Mesendoderm (in vitro differentiated cells): Measurements from ENCODE around the gene TLCD3B.

ENCODE experiments used
- DNase-seq: peaks from one replicate; pipeline ENCODE4 v3.0.0; 2013
- H2AK5ac ChIP-seq: 2 replicates; pipeline ENCODE4 v1.6.1; 2013; ENCODE audit warnings: low read length, inconsistent platforms
- H2BK120ac ChIP-seq: 2 replicates; pipeline ENCODE4 v1.6.1; 2013; ENCODE audit warnings: low read depth, mild to moderate bottlenecking, low read length, moderate library complexity, mixed read lengths
- H2BK15ac ChIP-seq: replicated peaks from 2 replicates; pipeline ENCODE4 v1.6.1; 2013; ENCODE audit warnings: low read depth, mild to moderate bottlenecking, moderate library complexity
- H2BK5ac ChIP-seq: 2 replicates; pipeline ENCODE4 v1.6.1; 2013; ENCODE audit warnings: low read length, inconsistent platforms
- H3K18ac ChIP-seq: 2 replicates; pipeline ENCODE4 v1.6.1; 2013; ENCODE audit warnings: mild to moderate bottlenecking, low read length, mixed read lengths
- H3K23ac ChIP-seq: one replicate; pipeline ENCODE4 v1.6.1; 2013; ENCODE audit warnings: low read length
- H3K27ac ChIP-seq: 2 replicates; pipeline ENCODE4 v1.5.1; 2013; ENCODE audit warnings: low read depth, mild to moderate bottlenecking, inconsistent platforms, low read length, moderate library complexity
- H3K27me3 ChIP-seq: 2 replicates; pipeline ENCODE4 v1.6.1; 2013; ENCODE audit warnings: low read length, control low read depth, mild to moderate bottlenecking, inconsistent platforms; ENCODE audit not compliant: insufficient read depth, poor library complexity
- H3K36me3 ChIP-seq: 2 replicates; pipeline ENCODE4 v1.6.1; 2013; ENCODE audit warnings: low read length, inconsistent platforms; ENCODE audit not compliant: control insufficient read depth, insufficient read depth
- H3K4ac ChIP-seq: one replicate; pipeline ENCODE4 v1.6.1; 2013; ENCODE audit warnings: low read depth, mild to moderate bottlenecking, low read length, moderate library complexity
- H3K4me1 ChIP-seq: 2 replicates; pipeline ENCODE4 v1.6.1; 2013; ENCODE audit warnings: low read depth, low read length, inconsistent platforms; ENCODE audit not compliant: control insufficient read depth
- H3K4me2 ChIP-seq: 2 replicates; pipeline ENCODE4 v1.6.1; 2013; ENCODE audit warnings: low read length
- H3K4me3 ChIP-seq: 2 replicates; pipeline ENCODE4 v1.5.1; 2013; ENCODE audit warnings: mild to moderate bottlenecking, low read length
- H3K56ac ChIP-seq: one replicate; pipeline ENCODE4 v1.6.1; 2013; ENCODE audit warnings: low read length
- H3K79me1 ChIP-seq: 2 replicates; pipeline ENCODE4 v1.6.1; 2013; ENCODE audit warnings: low read length, inconsistent platforms
- H3K79me2 ChIP-seq: 2 replicates; pipeline ENCODE4 v1.6.1; 2013; ENCODE audit warnings: mild to moderate bottlenecking, low read length; ENCODE audit not compliant: control insufficient read depth, insufficient read depth
- H3K9ac ChIP-seq: 2 replicates; pipeline ENCODE4 v1.6.1; 2013; ENCODE audit warnings: low read length, inconsistent platforms
- H4K5ac ChIP-seq: one replicate; pipeline ENCODE4 v1.6.1; 2013; ENCODE audit warnings: low read length
- H4K8ac ChIP-seq: one replicate; pipeline ENCODE4 v1.6.1; 2013; ENCODE audit warnings: low read depth, mild to moderate bottlenecking, control low read depth, low read length, moderate library complexity
- WGBS: extraction: QIAGEN DNeasy Blood & Tissue Kit; methylation state at CpG from one replicate; pipeline ENCODE4 v1.1.7; 2013; ENCODE audit warnings: low lambda C conversion rate, missing lambda C conversion rate; ENCODE audit not compliant: insufficient coverage; ENCODE audit errors: extremely low coverage; 5-methylcytosine and 5-hydroxymethylcytosine counted together

Gene TLCD3B

DNA sequence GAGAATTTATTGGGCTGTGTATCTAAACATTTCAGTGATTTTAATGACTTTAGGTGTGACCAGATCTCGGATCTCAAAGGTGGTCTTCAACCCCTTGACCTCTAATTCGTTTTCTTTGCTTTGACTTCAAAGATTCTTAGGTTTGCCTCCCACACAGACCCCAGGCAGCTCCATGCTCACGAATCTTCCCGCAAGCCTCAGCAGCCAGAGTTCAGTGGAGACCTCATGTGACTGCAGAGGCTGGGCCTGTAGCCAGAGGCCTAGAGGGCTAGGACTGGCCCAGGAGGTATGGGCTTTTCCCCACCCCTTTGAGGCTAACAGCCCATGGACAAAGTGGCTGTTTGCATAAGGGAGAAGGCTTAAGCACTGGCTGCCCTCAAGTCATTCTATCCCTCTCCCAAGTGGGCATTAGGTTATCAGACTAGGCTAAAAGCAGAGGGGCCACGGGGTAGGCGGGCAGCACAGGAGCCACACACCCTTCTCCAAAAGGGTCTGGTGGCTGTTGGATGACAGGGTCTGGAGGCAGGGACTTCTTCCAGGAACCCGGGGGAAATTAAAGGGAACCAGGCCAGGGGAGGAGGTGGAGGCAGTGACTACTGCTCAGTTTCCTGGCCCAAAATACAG is 38.6 kb downstream of the TLCD3B start:
- Histone ChIP-seq H3K23ac (no peak overlapping the region), H3K56ac (no peak overlapping the region), H4K8ac (no peak overlapping the region), H3K4me2 (no peak overlapping the region), H3K36me3 (peaks cover 7% of the 10 kb centered on the region), H3K79me2 (peaks cover 3% of the 10 kb centered on the region), H4K5ac (no peak overlapping the region), H3K4me3 (no peak overlapping the region), H3K79me1 (peaks cover 4% of the 10 kb centered on the region), H3K4me1 (peaks cover 2% of the 10 kb centered on the region), H2BK15ac (no peak overlapping the region), H3K27me3 (no peaks in the 10 kb centered on the region), H2BK120ac (no peak overlapping the region), H3K18ac (no peak overlapping the region), H3K4ac (no peak overlapping the region), H2BK5ac (no peak overlapping the region), H3K9ac (no peak overlapping the region), H3K27ac (no peak overlapping the region), H2AK5ac (no peak overlapping the region)
- WGBS: no CpG with 5 or more reads among the region's 7 CpGs
- no peak for DNase-seq

DNA sequence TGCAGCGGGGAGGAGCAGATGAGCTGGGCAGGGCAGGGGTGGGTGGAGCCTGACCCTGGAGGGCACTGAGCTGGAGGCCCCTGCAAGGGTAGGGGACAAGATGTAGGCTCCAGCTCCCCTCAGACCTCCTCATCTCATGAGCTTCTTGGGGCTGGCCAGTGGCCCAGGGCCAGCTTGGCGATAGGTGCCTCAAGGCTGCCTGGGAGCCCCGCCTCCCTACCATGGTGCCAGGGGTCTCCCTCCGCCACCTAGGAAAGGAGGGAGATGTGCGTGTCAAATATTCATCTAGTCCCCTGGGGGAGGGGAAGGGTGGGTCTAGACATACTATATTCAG is 39.5 kb downstream of the TLCD3B start:
- Histone ChIP-seq H2BK120ac (no peak overlapping the region), H3K79me1 (no peaks in the 10 kb centered on the region), H3K27ac (no peak overlapping the region), H3K4ac (no peak overlapping the region), H2BK5ac (no peak overlapping the region), H3K36me3 (peaks cover 7% of the 10 kb centered on the region), H3K4me1 (peaks cover 2% of the 10 kb centered on the region), H3K23ac (no peak overlapping the region), H3K27me3 (no peaks in the 10 kb centered on the region), H2BK15ac (no peak overlapping the region), H3K9ac (no peak overlapping the region), H4K5ac (no peak overlapping the region), H3K4me2 (no peak overlapping the region), H3K56ac (no peak overlapping the region), H3K79me2 (no peaks in the 10 kb centered on the region), H3K4me3 (no peak overlapping the region), H3K18ac (no peak overlapping the region), H4K8ac (no peak overlapping the region), H2AK5ac (no peak overlapping the region)
- no peak for DNase-seq
- WGBS: no CpG with 5 or more reads among the region's 5 CpGs

GRCh38 chr16:29990883-29991570 is 40.0 kb downstream of the TLCD3B start:
- peaks cover 9% of the 10 kb centered on the region for H3K36me3 ChIP-seq
- H3K79me2 ChIP-seq: no peaks in the 10 kb centered on the region
- no peak overlapping the region for H3K23ac ChIP-seq
- no peak overlapping the region for H2BK15ac ChIP-seq
- H3K56ac ChIP-seq: no peak overlapping the region
- no peaks in the 10 kb centered on the region for H3K79me1 ChIP-seq
- H4K8ac ChIP-seq: no peak overlapping the region
- peaks cover 2% of the 10 kb centered on the region for H3K4me1 ChIP-seq
- no peak overlapping the region for H3K4ac ChIP-seq
- H3K18ac ChIP-seq: no peak overlapping the region
- DNase-seq: no peak
- no peak overlapping the region for H3K4me2 ChIP-seq
- no peak overlapping the region for H3K27ac ChIP-seq
- no peak overlapping the region for H4K5ac ChIP-seq
- H3K27me3 ChIP-seq: no peaks in the 10 kb centered on the region
- H2AK5ac ChIP-seq: no peak overlapping the region
- no CpG with 5 or more reads among the region's 35 CpGs for WGBS
- no peak overlapping the region for H3K4me3 ChIP-seq
- no peak overlapping the region for H2BK5ac ChIP-seq
- H2BK120ac ChIP-seq: no peak overlapping the region
- no peak overlapping the region for H3K9ac ChIP-seq

DNA sequence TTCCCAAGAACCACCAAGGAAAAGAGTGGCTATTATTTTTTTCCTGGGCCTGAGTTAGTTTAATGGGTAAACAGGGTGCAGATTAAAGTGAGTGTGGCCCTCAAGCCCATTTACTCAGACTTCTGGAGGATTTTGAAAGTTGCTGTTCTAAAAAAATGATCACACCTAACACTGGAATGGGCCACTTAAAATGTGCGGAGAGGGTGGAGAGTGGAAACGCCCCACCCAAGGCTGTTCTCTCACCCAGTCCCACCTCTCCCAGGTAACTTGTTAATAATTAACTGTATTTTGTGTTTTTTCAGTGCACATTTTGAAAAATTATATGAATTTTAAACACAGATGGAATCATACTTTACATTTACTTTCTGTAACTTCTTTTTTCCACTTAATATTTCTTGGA is 41.0 kb downstream of the TLCD3B start:
- Histone ChIP-seq H4K8ac (no peak overlapping the region), H3K23ac (no peak overlapping the region), H3K4me2 (no peak overlapping the region), H2BK5ac (no peak overlapping the region), H3K27me3 (no peaks in the 10 kb centered on the region), H2BK120ac (no peak overlapping the region), H3K79me1 (no peaks in the 10 kb centered on the region), H2AK5ac (no peak overlapping the region), H3K4me3 (no peak overlapping the region), H3K4ac (no peak overlapping the region), H3K4me1 (peaks cover 2% of the 10 kb centered on the region), H2BK15ac (no peak overlapping the region), H3K18ac (no peak overlapping the region), H3K79me2 (no peaks in the 10 kb centered on the region), H3K27ac (no peak overlapping the region), H3K36me3 (peaks cover 12% of the 10 kb centered on the region), H4K5ac (no peak overlapping the region), H3K56ac (no peak overlapping the region), H3K9ac (no peak overlapping the region)
- no peak for DNase-seq
- WGBS: no CpG with 5 or more reads among the region's 2 CpGs

- Histone ChIP-seq H3K27ac (no peak overlapping the region), H3K4me1 (no peaks in the 10 kb centered on the region), H2AK5ac (no peak overlapping the region), H4K5ac (no peak overlapping the region), H3K9ac (no peak overlapping the region), H2BK15ac (no peak overlapping the region), H3K36me3 (peaks cover 15% of the 10 kb centered on the region), H2BK120ac (no peak overlapping the region), H3K56ac (no peak overlapping the region), H3K4ac (no peak overlapping the region), H3K23ac (no peak overlapping the region), H3K4me3 (no peak overlapping the region), H4K8ac (no peak overlapping the region), H3K27me3 (no peaks in the 10 kb centered on the region), H2BK5ac (no peak overlapping the region), H3K4me2 (no peak overlapping the region), H3K79me2 (no peaks in the 10 kb centered on the region), H3K79me1 (no peaks in the 10 kb centered on the region), H3K18ac (no peak overlapping the region)
- no CpG with 5 or more reads among the region's 23 CpGs for WGBS
- DNase-seq: no peak
Measured at GRCh38 chr16:29989111-29989858, 41.8 kb downstream of the TLCD3B start.
